Measurements from ENCODE around the gene FLOT1. TPM values are rescaled to one million over a fixed set of nuclear protein-coding genes. Genes with fewer than 3 reads are reported as not detected.
"Not testable (repeated sequence)": the region's sequence is repeated elsewhere in the genome, so short reads cannot be mapped to it uniquely, and the experiment has no call there.

Gene FLOT1
- total and polyA plus RNA-seq, 7 donors, result 141 to 206 (median 174) TPM

DNA sequence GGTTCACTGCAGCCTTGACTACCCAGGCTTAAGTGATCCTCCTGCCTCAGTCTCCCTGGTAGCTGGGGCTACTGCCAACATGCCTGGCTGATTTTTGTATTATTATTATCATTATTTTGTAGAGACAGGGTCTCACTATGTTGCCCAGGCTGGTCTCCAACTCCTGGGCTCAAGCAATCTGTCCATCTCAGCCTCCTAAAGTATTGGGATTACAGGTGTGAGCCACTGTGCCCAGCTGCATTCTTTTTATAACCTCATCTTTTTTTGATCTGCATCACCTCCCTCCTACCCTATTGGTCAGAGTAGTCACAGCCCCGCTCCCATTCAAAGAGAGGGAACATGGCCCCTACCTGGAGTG is 25.4 kb upstream of the FLOT1 start:
- DNase-seq, result no peak
- intact Hi-C loops (cut with DNase I), result no loop called here
- WGBS, 2 donors, result 94 to 98% methylated on average over 1 of the region's 1 CpG
- Histone ChIP-seq H3K4me1 (peaks cover 0 to 55% (median 35%) of the 10 kb centered on the region in 4 donors), H3K27ac (peak overlapping the region in 2 of 4 donors; percentile 84 to 92), H3K36me3 (no peaks in the 10 kb centered on the region), H3K27me3 (no peaks in the 10 kb centered on the region), H3K4me3 (no peak overlapping the region), H3K9me3 (no peaks in the 10 kb centered on the region)
- no peak for TF ChIP-seq POLR2AphosphoS5 (IDR thresholded peaks at IDR 0.05)
- no peak for TF ChIP-seq POLR2A (IDR thresholded peaks at IDR 0.05)
- TF ChIP-seq, protein P1, sequence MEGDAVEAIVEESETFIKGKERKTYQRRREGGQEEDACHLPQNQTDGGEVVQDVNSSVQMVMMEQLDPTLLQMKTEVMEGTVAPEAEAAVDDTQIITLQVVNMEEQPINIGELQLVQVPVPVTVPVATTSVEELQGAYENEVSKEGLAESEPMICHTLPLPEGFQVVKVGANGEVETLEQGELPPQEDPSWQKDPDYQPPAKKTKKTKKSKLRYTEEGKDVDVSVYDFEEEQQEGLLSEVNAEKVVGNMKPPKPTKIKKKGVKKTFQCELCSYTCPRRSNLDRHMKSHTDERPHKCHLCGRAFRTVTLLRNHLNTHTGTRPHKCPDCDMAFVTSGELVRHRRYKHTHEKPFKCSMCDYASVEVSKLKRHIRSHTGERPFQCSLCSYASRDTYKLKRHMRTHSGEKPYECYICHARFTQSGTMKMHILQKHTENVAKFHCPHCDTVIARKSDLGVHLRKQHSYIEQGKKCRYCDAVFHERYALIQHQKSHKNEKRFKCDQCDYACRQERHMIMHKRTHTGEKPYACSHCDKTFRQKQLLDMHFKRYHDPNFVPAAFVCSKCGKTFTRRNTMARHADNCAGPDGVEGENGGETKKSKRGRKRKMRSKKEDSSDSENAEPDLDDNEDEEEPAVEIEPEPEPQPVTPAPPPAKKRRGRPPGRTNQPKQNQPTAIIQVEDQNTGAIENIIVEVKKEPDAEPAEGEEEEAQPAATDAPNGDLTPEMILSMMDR (IDR thresholded peaks at IDR 0.05), result no peak
- no peak for TF ChIP-seq EP300 (IDR thresholded peaks at IDR 0.05)

DNA sequence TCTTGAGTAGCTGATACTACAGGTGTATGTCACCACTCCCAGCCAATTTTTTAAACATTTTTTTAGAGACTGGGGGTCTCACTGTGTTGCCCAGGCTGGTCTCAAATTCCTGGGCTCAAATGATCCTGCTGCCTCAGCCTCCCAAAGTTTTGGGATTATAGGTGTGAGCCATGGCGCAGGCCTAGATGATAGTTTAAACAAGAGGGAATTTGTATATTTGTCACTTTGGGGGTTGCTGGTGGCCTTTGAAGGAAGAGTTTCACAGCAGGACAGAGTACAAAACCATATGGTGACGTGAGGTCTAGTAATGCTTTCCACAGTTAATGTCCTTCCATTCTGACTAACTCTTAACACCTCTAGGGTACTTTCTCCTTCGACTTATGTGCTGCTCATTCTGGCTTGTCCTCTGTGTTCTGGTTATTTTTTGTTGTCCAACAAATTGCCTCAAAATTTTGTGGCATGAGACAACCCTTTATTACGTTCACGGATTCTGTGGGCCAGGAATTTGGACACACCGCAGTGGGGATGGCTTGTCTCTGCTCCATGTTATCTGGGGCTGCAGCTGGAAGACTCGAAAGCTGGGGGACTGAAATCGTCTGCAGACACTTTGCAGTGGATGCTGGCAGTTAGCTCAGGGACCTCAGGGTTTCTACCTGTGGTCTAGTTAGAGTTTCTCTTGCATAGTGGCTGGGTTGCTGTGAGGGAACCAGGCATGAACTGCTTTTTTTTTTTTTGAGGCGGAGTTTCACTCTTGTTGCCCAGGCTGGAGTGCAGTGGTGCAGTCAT is 24.9 kb upstream of the FLOT1 start:
- TF ChIP-seq EP300 (IDR thresholded peaks at IDR 0.05) (no peak), POLR2A (IDR thresholded peaks at IDR 0.05) (no peak), POLR2AphosphoS5 (IDR thresholded peaks at IDR 0.05) (no peak)
- TF ChIP-seq, protein P1 (IDR thresholded peaks at IDR 0.05), result no peak
- no peaks in the 10 kb centered on the region for H3K36me3 ChIP-seq
- WGBS, 2 donors, result 84 to 96% methylated on average over 9 of the region's 9 CpGs
- H3K9me3 ChIP-seq, result no peaks in the 10 kb centered on the region
- no peak overlapping the region for H3K4me3 ChIP-seq
- intact Hi-C loops (cut with DNase I), result no loop called here
- H3K27me3 ChIP-seq, result no peaks in the 10 kb centered on the region
- DNase-seq, result no peak
- peaks cover 0 to 58% (median 35%) of the 10 kb centered on the region in 4 donors for H3K4me1 ChIP-seq
- H3K27ac ChIP-seq, result no peak overlapping the region

DNA sequence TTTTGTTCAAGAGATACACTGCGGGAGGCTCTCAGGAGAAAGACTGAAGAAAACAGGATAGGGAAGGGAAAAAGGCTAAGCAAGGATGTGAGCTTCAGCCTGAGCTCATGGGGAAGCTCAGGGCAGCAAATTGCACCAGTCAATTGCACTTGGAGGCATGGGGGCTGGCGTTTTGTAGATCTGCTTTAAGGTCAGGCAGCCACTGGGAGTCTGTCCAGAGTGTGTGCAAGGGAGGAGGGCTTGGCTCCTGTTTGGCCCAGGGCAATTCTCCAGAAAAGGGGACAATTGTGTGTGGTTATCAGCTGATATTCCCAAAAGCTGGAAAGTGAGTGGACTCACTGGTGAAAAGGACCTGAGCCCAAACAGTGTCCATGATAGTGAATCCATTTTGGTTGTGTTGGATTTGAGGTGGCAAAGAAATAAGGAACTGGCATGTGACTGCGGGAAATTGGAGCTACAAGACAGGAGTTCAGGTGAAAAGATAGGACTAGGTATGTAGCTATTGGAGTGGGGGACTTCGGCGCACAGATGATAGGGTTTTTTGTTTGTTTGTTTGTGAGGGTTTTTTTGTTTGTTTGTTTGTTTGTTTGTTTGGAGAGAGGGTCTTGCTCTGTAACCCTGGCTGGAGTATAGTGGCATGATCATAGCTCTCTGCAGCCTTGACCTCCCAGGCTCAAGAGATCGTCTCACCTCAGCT is 24.1 kb upstream of the FLOT1 start:
- H3K36me3 ChIP-seq, result no peaks in the 10 kb centered on the region
- no peaks in the 10 kb centered on the region for H3K27me3 ChIP-seq
- peaks cover 0 to 63% (median 36%) of the 10 kb centered on the region in 4 donors for H3K4me1 ChIP-seq
- peak overlapping the region in 1 of 4 donors; percentile 37 for H3K27ac ChIP-seq
- H3K9me3 ChIP-seq, result no peaks in the 10 kb centered on the region
- intact Hi-C loops (cut with DNase I), result no loop called here
- TF ChIP-seq, protein P1 (IDR thresholded peaks at IDR 0.05), result no peak
- H3K4me3 ChIP-seq, result no peak overlapping the region
- no peak for DNase-seq
- 81 to 88% methylated on average over 6 of the region's 6 CpGs for WGBS, 2 donors

DNA sequence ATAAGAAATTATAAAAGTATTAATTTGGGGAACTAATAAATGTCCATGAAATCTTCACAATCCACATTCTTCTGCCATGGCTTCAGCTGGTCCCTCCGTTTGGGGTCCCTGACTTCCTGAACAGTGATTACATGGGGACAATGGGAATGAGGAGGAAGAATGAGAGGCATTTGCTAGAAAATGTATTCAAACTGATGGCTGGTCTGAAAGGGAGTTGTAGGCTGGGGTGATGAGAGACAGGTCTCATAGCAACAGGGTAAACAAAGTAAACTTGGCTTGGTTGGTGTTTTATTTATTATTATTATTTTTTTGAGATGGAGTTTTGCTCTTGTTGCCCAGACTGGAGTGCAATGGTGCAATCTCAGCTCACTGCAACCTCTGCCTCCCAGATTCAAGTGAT is 23.0 kb upstream of the FLOT1 start:
- peaks cover 0 to 72% (median 42%) of the 10 kb centered on the region in 4 donors for H3K4me1 ChIP-seq
- 80 to 86% methylated on average over 1 of the region's 1 CpG for WGBS, 2 donors
- intact Hi-C loops (cut with DNase I); H3K36me3 ChIP-seq; H3K27ac ChIP-seq; DNase-seq; H3K9me3 ChIP-seq; H3K4me3 ChIP-seq; H3K27me3 ChIP-seq: not testable (repeated sequence)

DNA sequence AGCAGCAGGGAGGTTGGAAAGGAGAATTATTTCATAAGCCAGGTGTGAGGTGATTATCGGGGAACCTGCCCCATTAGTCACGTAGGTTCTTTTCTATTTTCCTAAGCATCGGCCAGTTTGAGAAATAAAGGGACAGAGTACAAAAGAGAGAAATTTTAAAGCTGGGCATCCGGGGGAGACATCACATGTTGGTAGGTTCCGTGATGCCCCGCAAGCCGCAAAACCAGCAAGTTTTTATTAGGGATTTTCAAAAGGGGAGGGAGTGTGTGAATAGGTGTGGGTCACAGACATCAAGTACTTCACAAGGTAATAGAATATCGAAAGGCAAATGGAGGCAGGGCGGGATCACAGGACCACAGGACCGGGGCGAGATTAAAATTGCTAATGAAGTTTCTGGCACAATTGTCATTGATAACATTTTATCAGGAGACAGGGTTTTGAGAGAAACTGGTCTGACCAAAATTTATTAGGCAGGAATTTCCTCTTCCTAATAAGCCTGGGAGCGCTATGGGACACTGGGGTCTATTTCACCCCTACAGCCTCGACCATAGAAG is 22.1 kb upstream of the FLOT1 start:
- H3K36me3 ChIP-seq; DNase-seq; H3K27me3 ChIP-seq; H3K4me3 ChIP-seq; H3K9me3 ChIP-seq; intact Hi-C loops (cut with DNase I): not testable (repeated sequence)
- H3K4me1 ChIP-seq, result peaks cover 0 to 73% (median 43%) of the 10 kb centered on the region in 4 donors
- WGBS, 2 donors, result 75 to 80% methylated on average over 13 of the region's 13 CpGs
- H3K27ac ChIP-seq, result peak overlapping the region; percentile 43 to 77 (median 66)
